HL-60 (cell line): ENCODE data around the gene BRF1.

ENCODE experiments used
- CTCF ChIP-seq: IDR thresholded peaks from one replicate; pipeline ENCODE4 v1.5.1; 2011; ENCODE audit warnings: low read length, control low read depth, inconsistent platforms; ENCODE audit not compliant: insufficient read depth
- POLR2AphosphoS5 ChIP-seq: IDR thresholded peaks from 2 replicates; pipeline ENCODE4 v1.6.1; 2012; ENCODE audit warnings: low read depth
- SPI1 ChIP-seq: IDR thresholded peaks from 2 replicates; pipeline ENCODE4 v1.6.1; 2012; ENCODE audit warnings: low read depth, mild to moderate bottlenecking, borderline replicate concordance

GRCh38 chr14:105204206-105204930, 96.4 kb downstream of the BRF1 start:
- TF ChIP-seq CTCF (no peak), POLR2AphosphoS5 (no peak), SPI1 (no peak)
